ENCODE data around the gene IFITM10.

The IFITM10 gene

DNA sequence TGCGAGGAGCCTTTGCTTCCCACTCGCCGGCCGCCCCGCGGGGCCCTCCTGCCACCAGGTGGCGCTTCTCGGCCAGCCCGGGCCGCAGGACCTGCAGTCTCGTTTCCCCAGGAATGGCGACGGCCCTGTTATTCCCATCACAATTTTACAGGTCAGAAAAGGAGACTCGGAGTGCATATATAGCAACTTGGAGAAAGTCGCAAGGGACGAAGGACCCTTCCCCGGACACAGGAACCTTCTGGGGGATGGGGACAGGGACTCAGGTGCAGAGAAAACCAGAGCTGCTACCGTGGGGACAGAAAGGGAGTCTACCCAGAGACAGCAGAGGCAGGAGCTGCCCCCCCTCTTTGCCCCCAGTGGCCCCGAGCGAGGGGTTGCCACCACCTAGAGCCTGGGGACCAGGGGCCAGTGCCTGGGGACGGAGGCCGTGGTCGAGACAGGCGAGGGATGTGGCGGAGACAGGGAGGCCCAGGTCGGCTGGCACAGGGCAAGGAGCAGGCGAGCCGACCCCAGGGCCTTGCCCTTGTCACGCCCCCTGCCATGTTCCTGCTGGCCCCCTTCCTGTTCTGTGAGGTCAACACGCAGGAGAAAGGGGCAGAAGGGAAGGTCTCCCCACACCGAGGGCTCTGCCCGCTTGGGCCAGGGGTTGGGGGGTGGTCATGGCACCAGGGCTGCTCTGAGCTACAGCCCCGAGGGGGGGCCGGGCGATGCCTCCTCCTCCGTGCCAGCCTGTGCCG is 56.9 kb downstream of the IFITM10 start:
- H3K27ac Mint-ChIP-seq = peak overlapping the region; percentile 67 to 94 (median 81)
- peaks cover 33% of the 10 kb centered on the region for H3K27me3 Mint-ChIP-seq (ENCODE audit: low read depth)
- no peaks in the 10 kb centered on the region for H3K36me3 Mint-ChIP-seq (ENCODE audit: low read depth)
- H3K4me3 Mint-ChIP-seq = peak overlapping the region; percentile 72 to 84 (median 72)
- TF ChIP-seq CTCF (IDR thresholded peaks at IDR 0.05; ENCODE audit: unreplicated experiment in 3 of 3) = peak; percentile 91 to 95 (median 93)
- H3K9me3 Mint-ChIP-seq = peaks cover 5% of the 10 kb centered on the region
- peaks cover 16% of the 10 kb centered on the region for H3K4me1 Mint-ChIP-seq

DNA sequence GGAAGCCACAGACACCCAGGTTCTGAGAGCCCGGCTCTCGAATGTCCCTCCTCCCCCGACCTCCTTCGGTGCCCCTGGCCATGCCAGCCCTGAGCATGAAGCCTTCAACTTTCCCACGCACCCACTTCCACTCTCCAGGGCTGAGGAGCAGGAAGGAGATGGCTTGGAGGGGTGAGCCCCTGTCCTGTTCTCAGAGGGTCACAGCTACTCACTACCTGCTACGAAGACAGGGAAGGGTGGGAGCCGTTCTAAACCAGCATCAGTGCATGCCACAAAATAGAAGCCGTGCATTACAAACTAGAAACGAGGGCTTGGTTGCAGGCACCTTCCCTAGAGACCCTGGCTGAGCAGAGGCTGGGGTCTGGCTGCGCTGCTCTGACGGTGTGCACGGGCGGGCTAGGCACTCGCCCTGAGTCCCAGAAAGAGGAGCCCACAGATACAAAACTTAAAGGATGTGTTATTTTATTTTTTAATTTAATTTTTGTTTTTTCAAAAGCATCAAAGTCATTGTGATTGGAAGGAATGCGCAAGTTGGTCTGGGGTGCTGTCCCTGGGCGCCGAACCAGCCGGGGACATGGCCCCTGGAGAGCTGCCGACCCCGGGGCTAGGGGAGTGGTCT is 57.6 kb downstream of the IFITM10 start:
- TF ChIP-seq CTCF (IDR thresholded peaks at IDR 0.05; ENCODE audit: unreplicated experiment in 3 of 3) = no peak

DNA sequence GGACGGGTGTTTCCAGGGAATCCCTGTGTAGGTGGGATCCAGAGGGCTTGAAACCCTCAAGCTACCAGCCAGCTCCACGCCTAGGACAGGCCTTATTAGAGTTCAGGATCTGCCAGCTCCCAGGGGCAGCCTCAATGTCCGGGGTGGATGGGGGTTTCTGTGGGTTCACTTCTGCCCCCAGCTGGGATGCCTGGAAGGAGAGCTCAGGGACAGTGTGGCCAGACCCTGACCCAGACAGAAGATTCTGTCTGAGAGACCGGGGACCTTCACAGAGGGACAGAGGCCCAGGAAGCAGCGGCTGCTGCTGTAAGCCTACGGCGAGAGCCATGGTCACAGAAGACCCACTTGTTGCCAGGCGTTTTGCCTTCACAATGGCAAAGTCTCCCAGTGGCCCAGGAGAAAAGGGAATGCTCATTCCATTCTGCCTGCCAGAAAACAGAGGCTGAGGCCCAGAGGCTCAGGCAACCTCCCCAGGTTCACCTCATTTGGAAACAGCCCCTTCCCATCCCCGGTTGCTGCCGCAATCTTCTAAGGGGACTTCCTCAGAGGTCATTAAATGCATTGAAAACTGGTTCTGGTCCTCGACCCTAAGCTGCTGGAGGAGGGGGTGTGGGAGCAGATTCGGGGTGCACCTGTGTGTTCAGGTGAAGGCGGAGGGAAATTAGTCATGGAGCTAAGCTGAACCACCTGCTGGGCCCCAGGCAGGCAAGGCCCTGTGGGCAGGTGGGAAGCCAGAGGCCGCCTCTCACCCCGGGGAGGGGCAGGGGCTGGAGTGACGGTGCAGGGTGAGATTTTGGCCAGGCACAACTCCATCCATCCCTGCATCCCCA is 58.3 kb downstream of the IFITM10 start:
- no peak overlapping the region for H3K4me3 Mint-ChIP-seq
- H3K27ac Mint-ChIP-seq = peak overlapping the region in 1 of 3 experiments; percentile 57
- no peak for TF ChIP-seq CTCF (IDR thresholded peaks at IDR 0.05; ENCODE audit: unreplicated experiment in 3 of 3)
- peaks cover 16% of the 10 kb centered on the region for H3K4me1 Mint-ChIP-seq
- no peaks in the 10 kb centered on the region for H3K36me3 Mint-ChIP-seq (ENCODE audit: low read depth)
- H3K9me3 Mint-ChIP-seq = peaks cover 5% of the 10 kb centered on the region
- peaks cover 30% of the 10 kb centered on the region for H3K27me3 Mint-ChIP-seq (ENCODE audit: low read depth)

More for the DNA sequence above, 57.6 kb downstream of the IFITM10 start:
- Mint-ChIP-seq H3K27me3 (ENCODE audit: low read depth) (peaks cover 33% of the 10 kb centered on the region), H3K36me3 (ENCODE audit: low read depth) (no peaks in the 10 kb centered on the region), H3K9me3 (peaks cover 5% of the 10 kb centered on the region), H3K4me3 (peak overlapping the region in 2 of 3 experiments; percentile 72), H3K27ac (peak overlapping the region; percentile 67 to 94 (median 81)), H3K4me1 (peaks cover 16% of the 10 kb centered on the region)

DNA sequence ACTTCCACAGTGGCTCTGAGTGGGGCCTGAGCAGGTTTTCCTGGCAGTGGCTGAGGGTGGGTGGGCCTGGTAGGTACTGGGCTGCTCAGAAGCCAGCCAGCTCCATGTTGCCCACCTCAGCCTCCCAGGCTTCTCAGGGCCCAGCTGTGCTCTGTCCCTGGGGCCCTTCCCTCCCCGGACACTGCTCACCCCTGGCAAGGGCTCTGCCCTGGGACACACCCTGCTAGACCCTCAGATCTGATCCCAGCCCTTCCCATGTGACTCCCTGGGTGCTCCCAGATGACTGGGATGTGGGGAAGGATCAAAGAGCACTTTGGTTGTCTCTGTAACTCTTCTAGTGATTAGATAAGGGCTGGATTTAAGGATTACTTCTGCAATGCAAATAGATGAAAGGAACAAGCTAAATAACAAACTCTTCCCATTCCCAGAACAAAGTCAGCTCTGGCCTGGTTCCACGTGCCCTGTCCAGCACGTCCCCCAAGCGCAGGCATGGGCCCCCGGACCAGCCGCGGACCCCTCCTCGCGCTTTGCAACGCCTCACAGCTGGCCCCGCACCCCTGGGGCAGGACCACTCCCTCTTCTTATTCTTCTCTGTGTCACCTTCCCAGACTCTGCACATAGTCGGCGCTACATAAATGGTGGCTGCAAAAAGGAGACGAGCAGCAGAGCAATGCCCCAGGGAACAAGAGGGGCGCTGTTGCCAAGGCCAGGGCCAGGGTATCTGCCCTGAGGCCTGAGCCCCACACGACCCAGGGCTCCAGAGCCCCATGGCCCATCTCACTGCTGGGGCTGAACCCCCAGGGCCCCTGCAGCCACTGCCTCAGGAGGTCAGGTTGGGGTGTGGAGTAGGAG is 59.1 kb downstream of the IFITM10 start:
- no peak for TF ChIP-seq CTCF (IDR thresholded peaks at IDR 0.05; ENCODE audit: unreplicated experiment in 3 of 3)
- peaks cover 16% of the 10 kb centered on the region for H3K4me1 Mint-ChIP-seq
- peaks cover 5% of the 10 kb centered on the region for H3K9me3 Mint-ChIP-seq
- H3K4me3 Mint-ChIP-seq = peak overlapping the region in 1 of 3 experiments; percentile 29
- peak overlapping the region in 2 of 3 experiments; percentile 59 to 64 for H3K27ac Mint-ChIP-seq
- no peaks in the 10 kb centered on the region for H3K36me3 Mint-ChIP-seq (ENCODE audit: low read depth)
- H3K27me3 Mint-ChIP-seq (ENCODE audit: low read depth) = peaks cover 29% of the 10 kb centered on the region
